CD8-positive, alpha-beta memory T cell (primary cell): ENCODE measurements around the gene A1BG. TPM values are rescaled to one million over a fixed set of nuclear protein-coding genes. Genes with fewer than 3 reads are reported as not detected.

ENCODE experiments used
- CTCF ChIA-PET: fragments of 350-600 bp; sonication (Branson Sonifier 250); formaldehyde crosslinking; loops from one replicate; lab custom pipeline; 2021; ENCODE audit warnings: antibody characterized with exemption; lab: Charles Lee
- POLR2A ChIA-PET: fragments of 350-600 bp; sonication (Branson Sonifier 250); formaldehyde crosslinking; loops from one replicate; lab custom pipeline; 2021; ENCODE audit warnings: antibody characterized with exemption; lab: Charles Lee
- DNase-seq, 5 donors: peaks; one replicate each; pipeline versions ENCODE4 v3.0.0 to v3.0.0-alpha.2; 2020 to 2022; ENCODE audit warnings: mixed read lengths in 1 of 5
- H3K27ac ChIP-seq: one replicate; pipeline ENCODE4 v1.7.0; 2013; ENCODE audit warnings: low read depth, mild to moderate bottlenecking, low read length, moderate library complexity
- H3K27me3 ChIP-seq: 2 replicates; pipeline ENCODE4 v1.7.0; 2013; ENCODE audit warnings: low read length, mild to moderate bottlenecking; ENCODE audit not compliant: insufficient read depth, poor library complexity, severe bottlenecking
- H3K36me3 ChIP-seq: 2 replicates; pipeline ENCODE4 v1.7.0; 2013; ENCODE audit warnings: mild to moderate bottlenecking, low read length, moderate library complexity; ENCODE audit not compliant: insufficient read depth
- H3K4me1 ChIP-seq: 2 replicates; pipeline ENCODE4 v1.7.0; 2013; ENCODE audit warnings: mild to moderate bottlenecking, low read length, moderate library complexity; ENCODE audit not compliant: insufficient read depth
- H3K4me3 ChIP-seq: 2 replicates; pipeline ENCODE4 v1.7.0; 2013; ENCODE audit warnings: mild to moderate bottlenecking, low read length
- H3K9me3 ChIP-seq: 2 replicates; pipeline ENCODE4 v1.7.0; 2013; ENCODE audit warnings: mild to moderate bottlenecking, low read length
- H3K27ac Mint-ChIP-seq, 8 donors: one replicate each; pipeline ENCODE4 v1.8.0; 2020 to 2021; ENCODE audit warnings: mixed read lengths in 8 of 8, mild to moderate bottlenecking in 6 of 8, inconsistent platforms in 3 of 8, moderate library complexity in 3 of 8
- H3K27me3 Mint-ChIP-seq, 2 donors: one replicate each; pipeline ENCODE4 v1.8.0; 2020 to 2021; ENCODE audit warnings: mixed read lengths in 2 of 2, mild to moderate bottlenecking in 1 of 2, moderate library complexity in 1 of 2
- H3K36me3 Mint-ChIP-seq, 3 donors: one replicate each; pipeline ENCODE4 v1.8.0; 2020 to 2021; ENCODE audit warnings: mixed read lengths in 3 of 3, inconsistent platforms in 1 of 3, mild to moderate bottlenecking in 1 of 3
- H3K4me1 Mint-ChIP-seq, 3 donors: one replicate each; pipeline ENCODE4 v1.8.0; 2020 to 2021; ENCODE audit warnings: mixed read lengths in 3 of 3, inconsistent platforms in 1 of 3, mild to moderate bottlenecking in 1 of 3
- H3K4me3 Mint-ChIP-seq, 7 donors: one replicate each; pipeline ENCODE4 v1.8.0; 2020 to 2021; ENCODE audit warnings: mixed read lengths in 7 of 7, mild to moderate bottlenecking in 6 of 7, moderate library complexity in 4 of 7, inconsistent platforms in 2 of 7
- H3K9me3 Mint-ChIP-seq, 5 donors: one replicate each; pipeline ENCODE4 v1.8.0; 2020 to 2022; ENCODE audit warnings: mixed read lengths in 5 of 5, mild to moderate bottlenecking in 3 of 5, moderate library complexity in 2 of 5, inconsistent platforms in 1 of 5
- polyA plus RNA-seq: library from polyadenylated mRNA; unstranded; fragments of 300-500 nt; fragmentation: Illumina TruSeq; gene quantifications from one replicate; pipeline ENCODE4 v1.2.3, GENCODE V29; 2021
- total RNA-seq, 2 experiments: library from RNA; stranded (reverse); gene quantifications; one replicate each; pipeline ENCODE4 v1.2.3, GENCODE V29; 2021

The A1BG gene, protein sequence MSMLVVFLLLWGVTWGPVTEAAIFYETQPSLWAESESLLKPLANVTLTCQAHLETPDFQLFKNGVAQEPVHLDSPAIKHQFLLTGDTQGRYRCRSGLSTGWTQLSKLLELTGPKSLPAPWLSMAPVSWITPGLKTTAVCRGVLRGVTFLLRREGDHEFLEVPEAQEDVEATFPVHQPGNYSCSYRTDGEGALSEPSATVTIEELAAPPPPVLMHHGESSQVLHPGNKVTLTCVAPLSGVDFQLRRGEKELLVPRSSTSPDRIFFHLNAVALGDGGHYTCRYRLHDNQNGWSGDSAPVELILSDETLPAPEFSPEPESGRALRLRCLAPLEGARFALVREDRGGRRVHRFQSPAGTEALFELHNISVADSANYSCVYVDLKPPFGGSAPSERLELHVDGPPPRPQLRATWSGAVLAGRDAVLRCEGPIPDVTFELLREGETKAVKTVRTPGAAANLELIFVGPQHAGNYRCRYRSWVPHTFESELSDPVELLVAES
- 10 to 100 TPM; 16.8 to 18.1 TPM for total RNA-seq
- 70.8 TPM for polyA plus RNA-seq

DNA sequence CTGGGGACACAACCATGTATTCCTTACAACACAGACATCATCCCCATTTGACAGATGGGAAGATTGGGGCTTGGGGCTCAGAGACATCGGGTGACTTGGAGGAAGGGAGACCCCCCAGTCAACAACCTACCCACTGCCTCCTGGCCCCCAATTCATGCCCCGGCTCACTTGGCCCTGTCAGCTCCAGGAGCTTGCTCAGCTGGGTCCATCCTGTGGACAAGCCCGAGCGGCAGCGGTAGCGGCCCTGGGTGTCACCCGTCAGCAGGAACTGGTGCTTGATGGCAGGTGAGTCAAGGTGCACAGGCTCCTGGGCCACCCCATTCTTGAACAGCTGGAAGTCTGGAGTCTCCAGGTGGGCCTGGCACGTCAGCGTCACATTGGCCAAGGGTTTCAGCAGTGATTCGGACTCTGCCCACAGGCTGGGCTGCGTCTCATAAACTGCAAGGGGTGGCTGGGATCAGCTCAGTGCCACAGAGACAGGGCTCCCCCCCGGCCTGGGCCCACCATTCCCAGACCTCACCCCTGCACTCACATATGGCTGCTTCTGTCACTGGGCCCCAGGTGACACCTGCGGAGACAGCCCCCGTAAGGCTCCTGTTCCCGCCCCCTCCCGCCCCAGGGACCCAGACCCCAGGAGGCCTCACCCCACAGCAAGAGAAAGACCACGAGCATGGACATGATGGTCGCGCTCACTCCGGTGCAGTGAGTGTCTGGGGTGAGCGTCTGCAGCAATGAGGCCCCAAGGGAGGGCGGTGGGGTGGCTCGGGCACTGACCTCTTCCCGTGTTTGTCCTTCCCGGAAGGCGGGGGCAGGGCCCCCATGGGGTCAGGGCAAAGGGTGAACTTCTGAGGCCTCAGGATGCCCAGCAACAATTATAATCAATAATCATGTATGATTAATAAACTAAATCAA is at the start of gene A1BG:
TSS of gene A1BG (minus strand) at position 733 of the 912 bp plus-strand sequence. CDS start at position 678, 55 bp downstream.
- DNase-seq: peak in 1 of 5 donors; percentile 44
- no peak within 1 kb of the TSS for H3K4me3 ChIP-seq
- CTCF ChIA-PET: no interaction called here
- H3K27me3 ChIP-seq: no peaks in the 10 kb centered on the region
- Mint-ChIP-seq H3K4me1 (peaks cover 14 to 51% (median 25%) of the 10 kb centered on the region in 3 donors), H3K36me3 (peaks cover 0 to 13% (median 5%) of the 10 kb centered on the region in 3 donors), H3K4me3 (peak within 1 kb of the TSS in 3 of 7 donors; percentile 2 to 73 (median 9)), H3K9me3 (peaks cover 0 to 2% (median 0%) of the 10 kb centered on the region in 5 donors), H3K27me3 (peaks cover 0 to 2% of the 10 kb centered on the region in 2 donors), H3K27ac (peak within 1 kb of the TSS in 2 of 8 donors; percentile 4 to 12)
- POLR2A ChIA-PET: no interaction called here
- H3K36me3 ChIP-seq: no peaks in the 10 kb centered on the region
- peaks cover 18% of the 10 kb centered on the region for H3K4me1 ChIP-seq
- H3K9me3 ChIP-seq: no peaks in the 10 kb centered on the region
- H3K27ac ChIP-seq: no peak within 1 kb of the TSS

GRCh38 chr19:58401840-58402421 is 48.6 kb upstream of the A1BG start:
- H3K4me3 ChIP-seq: peak overlapping the region; percentile 73
- peaks cover 16% of the 10 kb centered on the region for H3K4me1 ChIP-seq
- CTCF ChIA-PET: no interaction called here
- peak in 1 of 5 donors; percentile 16 for DNase-seq
- Mint-ChIP-seq H3K27me3 (peaks cover 10 to 11% of the 10 kb centered on the region in 2 donors), H3K36me3 (peaks cover 0 to 1% (median 0%) of the 10 kb centered on the region in 3 donors), H3K4me1 (peaks cover 13 to 28% (median 15%) of the 10 kb centered on the region in 3 donors), H3K4me3 (peak overlapping the region in 5 of 7 donors; percentile 88 to 94 (median 89)), H3K27ac (peak overlapping the region in 4 of 8 donors; percentile 26 to 95 (median 94)), H3K9me3 (no peaks in the 10 kb centered on the region)
- POLR2A ChIA-PET: no interaction called here
- no peaks in the 10 kb centered on the region for H3K9me3 ChIP-seq
- no peaks in the 10 kb centered on the region for H3K36me3 ChIP-seq
- peak overlapping the region; percentile 95 for H3K27ac ChIP-seq
- H3K27me3 ChIP-seq: no peaks in the 10 kb centered on the region

DNA sequence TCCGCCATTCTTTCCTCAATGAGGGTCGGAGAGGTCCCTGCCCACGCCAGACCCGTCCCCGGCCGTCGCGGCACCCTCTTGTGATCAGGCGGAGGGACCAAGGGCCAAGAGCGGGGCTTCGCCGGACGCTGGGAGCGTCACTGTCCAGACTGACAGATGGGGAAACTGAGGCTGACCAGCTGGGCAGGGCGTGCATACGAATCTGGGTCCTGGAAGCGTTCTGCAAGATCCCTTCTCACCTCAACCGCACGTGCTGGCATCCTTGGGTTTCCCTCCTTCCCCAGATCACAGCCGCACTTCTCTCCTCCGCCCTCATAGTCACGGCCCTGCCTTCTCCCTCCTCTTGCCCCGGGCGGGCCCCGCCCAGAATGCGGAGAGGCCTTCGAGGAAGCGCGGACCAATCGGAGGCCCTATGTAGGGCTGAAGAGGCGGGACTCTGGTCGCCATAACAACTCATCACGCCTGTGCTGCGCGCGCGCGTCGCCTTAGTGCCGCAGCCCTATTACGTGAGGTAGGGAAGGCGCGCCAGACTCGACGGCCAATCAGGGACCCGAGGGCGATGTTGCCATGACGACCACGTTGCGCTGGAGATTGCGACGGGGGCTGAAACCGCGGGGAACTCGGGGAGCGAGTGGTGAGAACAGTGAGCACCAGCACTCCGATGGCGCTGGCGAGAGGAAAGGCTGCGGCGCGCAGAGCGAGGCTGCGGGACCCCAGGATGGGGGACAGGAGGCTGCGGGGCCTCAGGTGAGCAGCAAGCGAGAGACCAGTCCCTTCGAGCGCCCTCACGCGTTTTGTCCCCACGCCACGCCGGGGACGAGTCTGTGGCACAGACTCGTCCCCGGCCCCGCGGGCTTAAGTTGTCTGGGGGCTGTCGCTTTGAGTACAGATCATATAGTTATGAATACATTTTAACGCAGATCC is 47.9 kb upstream of the A1BG start:
- H3K9me3 Mint-ChIP-seq: no peaks in the 10 kb centered on the region
- H3K4me3 Mint-ChIP-seq: peak overlapping the region; percentile 88 to 94 (median 92)
- Histone ChIP-seq H3K27ac (peak overlapping the region; percentile 95), H3K27me3 (no peaks in the 10 kb centered on the region), H3K9me3 (no peaks in the 10 kb centered on the region), H3K36me3 (no peaks in the 10 kb centered on the region), H3K4me3 (peak overlapping the region; percentile 73), H3K4me1 (peaks cover 14% of the 10 kb centered on the region)
- H3K36me3 Mint-ChIP-seq: peaks cover 0 to 1% (median 0%) of the 10 kb centered on the region in 3 donors
- POLR2A ChIA-PET: no interaction called here
- peak overlapping the region; percentile 89 to 97 (median 94) for H3K27ac Mint-ChIP-seq
- H3K27me3 Mint-ChIP-seq: peaks cover 10 to 11% of the 10 kb centered on the region in 2 donors
- CTCF ChIA-PET: no interaction called here
- DNase-seq: peak; percentile 98 to 100 (median 99)
- H3K4me1 Mint-ChIP-seq: peaks cover 8 to 21% (median 8%) of the 10 kb centered on the region in 3 donors

DNA sequence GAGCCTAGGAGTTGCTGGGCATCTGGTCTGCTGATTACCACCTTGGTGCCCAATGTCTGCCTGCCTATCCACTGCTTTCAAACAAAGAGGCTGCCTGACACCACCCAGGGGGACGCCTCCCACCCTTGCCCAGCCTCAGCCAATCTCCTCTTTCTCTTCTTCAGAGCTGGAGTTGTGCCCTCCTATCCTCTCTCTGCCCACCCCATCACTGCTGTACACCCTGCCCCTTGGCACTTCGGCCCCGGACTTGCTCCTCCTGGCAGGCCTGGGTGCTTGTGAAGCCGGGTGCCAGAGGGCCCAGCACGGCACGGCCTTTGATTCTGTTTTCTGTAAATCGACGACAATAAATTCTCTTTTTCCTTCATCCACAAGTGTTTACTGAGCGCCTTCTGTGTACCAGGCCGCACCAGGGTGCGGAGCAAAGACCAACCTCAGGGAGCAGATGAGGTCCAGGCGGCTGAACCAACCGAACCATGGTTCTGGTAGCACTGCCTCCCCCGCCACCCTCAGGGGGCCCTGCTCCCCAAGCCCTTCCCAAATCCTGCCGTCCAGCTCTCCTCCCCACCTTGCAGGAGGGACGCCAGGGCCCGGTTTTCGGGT is 47.1 kb upstream of the A1BG start:
- no peaks in the 10 kb centered on the region for H3K36me3 ChIP-seq
- no peaks in the 10 kb centered on the region for H3K9me3 ChIP-seq
- peaks cover 14% of the 10 kb centered on the region for H3K4me1 ChIP-seq
- DNase-seq: no peak
- ChIA-PET CTCF (no interaction called here), POLR2A (no interaction called here)
- Mint-ChIP-seq H3K4me1 (peaks cover 8 to 21% (median 8%) of the 10 kb centered on the region in 3 donors), H3K27ac (peak overlapping the region in 5 of 8 donors; percentile 11 to 97 (median 93)), H3K36me3 (peaks cover 0 to 2% (median 1%) of the 10 kb centered on the region in 3 donors), H3K4me3 (peak overlapping the region in 6 of 7 donors; percentile 88 to 94 (median 90)), H3K9me3 (no peaks in the 10 kb centered on the region), H3K27me3 (peaks cover 10 to 11% of the 10 kb centered on the region in 2 donors)
- peak overlapping the region; percentile 56 for H3K4me3 ChIP-seq
- H3K27me3 ChIP-seq: peaks cover 5% of the 10 kb centered on the region
- H3K27ac ChIP-seq: peak overlapping the region; percentile 67

- POLR2A ChIA-PET: no interaction called here
- peak overlapping the region in 3 of 7 donors; percentile 31 to 89 (median 44) for H3K4me3 Mint-ChIP-seq
- H3K36me3 ChIP-seq: no peaks in the 10 kb centered on the region
Observed at GRCh38 chr19:58399903-58400302, 46.6 kb upstream of the A1BG start.

DNA sequence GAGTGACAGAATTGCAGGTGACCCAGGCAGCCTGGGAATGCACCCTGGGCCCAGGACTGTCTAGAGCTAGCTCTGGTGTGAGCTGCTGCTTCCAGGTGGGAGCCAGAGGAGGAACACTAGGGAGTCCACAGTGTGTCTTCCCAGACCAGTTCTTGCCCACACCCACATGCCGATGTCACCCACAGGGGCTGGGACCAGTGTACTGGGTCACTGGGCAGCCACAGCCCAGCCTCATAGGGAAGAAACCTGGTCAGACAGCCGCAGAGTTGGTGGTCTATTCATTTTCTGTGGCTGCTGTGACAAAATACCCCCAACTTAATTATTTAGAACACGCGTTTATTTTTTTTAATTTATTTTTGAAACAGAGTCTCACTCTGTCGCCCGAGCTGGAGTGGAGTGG is 45.3 kb upstream of the A1BG start:
- Histone ChIP-seq H3K9me3 (no peaks in the 10 kb centered on the region), H3K27me3 (peaks cover 5% of the 10 kb centered on the region), H3K4me1 (peaks cover 14% of the 10 kb centered on the region), H3K36me3 (peaks cover 5% of the 10 kb centered on the region), H3K27ac (no peak overlapping the region), H3K4me3 (no peak overlapping the region)
- no peak overlapping the region for H3K4me3 Mint-ChIP-seq
- H3K4me1 Mint-ChIP-seq: peaks cover 10 to 30% (median 10%) of the 10 kb centered on the region in 3 donors
- no peak for DNase-seq
- no peaks in the 10 kb centered on the region for H3K9me3 Mint-ChIP-seq
- H3K27ac Mint-ChIP-seq: no peak overlapping the region
- H3K27me3 Mint-ChIP-seq: peaks cover 11 to 12% of the 10 kb centered on the region in 2 donors
- CTCF ChIA-PET: no interaction called here
- POLR2A ChIA-PET: no interaction called here
- peaks cover 8 to 18% (median 8%) of the 10 kb centered on the region in 3 donors for H3K36me3 Mint-ChIP-seq

More at GRCh38 chr19:58399903-58400302, 46.6 kb upstream of the A1BG start:
- Mint-ChIP-seq H3K27ac (peak overlapping the region in 4 of 8 donors; percentile 11 to 86 (median 61)), H3K4me1 (peaks cover 8 to 23% (median 8%) of the 10 kb centered on the region in 3 donors), H3K9me3 (no peaks in the 10 kb centered on the region), H3K27me3 (peaks cover 11% of the 10 kb centered on the region in 2 donors), H3K36me3 (peaks cover under 1 to 5% (median 1%) of the 10 kb centered on the region in 3 donors)
- CTCF ChIA-PET: no interaction called here
- Histone ChIP-seq H3K4me3 (no peak overlapping the region), H3K9me3 (no peaks in the 10 kb centered on the region), H3K4me1 (peaks cover 14% of the 10 kb centered on the region), H3K27me3 (peaks cover 5% of the 10 kb centered on the region), H3K27ac (no peak overlapping the region)
- DNase-seq: no peak
